ENCODE measurements around the gene ARHGAP35.

ARHGAP35 gene

DNA sequence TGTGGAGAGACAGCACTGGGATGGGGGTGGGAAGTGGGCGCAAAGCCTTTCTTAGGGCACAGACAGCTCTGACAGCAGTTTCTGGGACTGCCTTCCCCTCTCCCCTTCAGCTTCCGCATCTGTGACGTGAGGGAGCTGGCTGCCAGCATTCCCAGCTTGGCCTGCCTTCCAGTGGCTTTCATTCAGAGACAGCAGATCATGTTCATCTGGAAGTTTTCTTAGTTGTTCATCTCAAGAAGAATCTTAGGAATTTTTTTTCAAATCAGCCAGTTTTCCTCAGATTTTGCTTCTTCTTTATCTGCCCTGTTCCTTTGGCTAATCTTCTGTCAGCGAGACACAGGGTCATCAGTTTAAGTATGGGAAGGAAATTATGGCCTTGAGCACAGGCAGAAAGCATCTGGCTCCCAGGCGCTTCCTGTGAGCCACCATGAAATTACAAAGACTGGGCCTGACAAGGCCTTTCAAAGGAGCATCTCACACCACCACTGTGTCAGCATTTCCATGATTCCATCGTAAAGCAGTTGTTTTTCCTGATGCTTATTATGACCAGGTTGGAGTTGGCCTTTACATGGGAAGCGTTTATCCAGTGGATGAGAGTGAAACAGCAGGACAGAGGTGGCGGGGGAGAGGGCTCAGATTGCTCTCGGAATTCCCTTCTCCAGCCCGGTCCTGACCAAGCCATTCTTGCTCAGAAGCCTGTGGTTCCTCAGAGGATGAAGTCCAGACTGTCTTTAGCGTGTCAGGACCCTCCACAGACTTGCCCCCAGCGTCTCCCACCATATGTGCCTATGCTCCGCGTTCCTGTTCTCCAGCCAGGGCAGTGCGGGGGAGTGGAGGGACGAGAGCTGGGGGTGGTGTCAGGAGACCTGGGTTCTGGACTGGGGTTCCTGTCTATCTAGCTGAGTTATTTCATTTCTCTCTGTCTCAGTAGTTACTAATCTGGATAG is 43.6 kb downstream of the ARHGAP35 start:
- DNase-seq (ENCODE audit: low read depth) = no peak

DNA sequence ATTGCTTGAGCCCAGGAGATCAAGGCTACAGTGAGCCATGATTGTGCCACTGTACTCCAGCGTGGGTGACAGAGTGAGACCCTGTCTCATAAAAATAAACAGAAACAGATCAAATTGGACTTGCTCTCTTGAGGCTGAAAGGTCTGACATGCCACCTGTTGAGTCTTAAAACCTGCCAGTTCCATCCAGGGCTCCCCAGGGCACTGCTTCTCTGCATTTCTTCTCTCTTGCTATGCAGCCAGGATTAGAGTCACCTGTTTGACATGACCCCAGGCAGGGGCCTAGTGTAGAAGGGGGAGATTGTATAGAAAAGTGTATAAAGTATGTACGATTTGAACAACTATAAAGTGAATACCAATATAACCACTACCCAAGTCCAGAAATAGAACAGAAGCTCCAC is 45.4 kb downstream of the ARHGAP35 start:
- no peak for DNase-seq (ENCODE audit: low read depth)

DNA sequence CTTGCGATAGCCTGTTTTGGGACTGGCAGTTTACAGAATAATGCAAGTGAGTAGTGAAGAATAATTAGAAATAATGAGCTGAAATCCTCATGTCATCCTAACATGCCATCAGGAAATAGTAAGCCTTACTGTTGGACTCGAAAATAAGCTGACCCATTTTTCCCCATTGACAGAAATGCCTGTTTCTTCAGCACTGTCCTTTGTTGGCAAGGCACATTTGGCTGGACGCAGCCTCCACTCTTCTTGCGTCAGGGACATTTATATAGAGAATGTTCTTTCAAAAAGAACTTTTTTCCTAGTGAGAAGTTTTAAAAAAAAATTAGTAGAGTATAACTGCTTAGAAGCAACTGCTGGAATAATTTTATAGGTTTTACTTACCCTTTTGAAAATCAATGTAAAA is 47.1 kb downstream of the ARHGAP35 start:
- DNase-seq (ENCODE audit: low read depth) = no peak

DNA sequence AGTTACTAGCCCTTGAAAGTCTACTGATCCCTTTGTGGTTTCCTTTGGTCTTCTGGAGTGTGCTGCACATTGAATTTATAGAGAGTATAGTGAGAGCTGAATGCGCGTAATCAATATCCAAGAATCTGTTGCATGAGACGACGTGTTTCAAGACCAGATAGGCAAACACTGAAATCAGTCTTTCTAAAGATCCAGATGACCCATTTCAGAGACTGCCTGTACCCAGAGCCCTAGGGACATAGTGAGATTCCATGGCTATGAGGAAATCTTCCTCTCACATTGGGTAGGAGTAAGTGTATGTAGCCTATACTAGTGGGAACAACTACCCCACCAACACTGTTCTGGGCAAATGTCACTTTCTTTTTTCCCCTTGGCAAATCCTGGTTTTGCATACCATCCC is 48.6 kb downstream of the ARHGAP35 start:
- DNase-seq (ENCODE audit: low read depth) = no peak

Measured in stimulated activated CD8-positive, alpha-beta memory T cell treated with anti-CD3 and anti-CD28 coated beads, Interleukin-15, amount 100 ng/mL, for 24 hours (primary cell).